ENCODE measurements around the gene MAOB.

GRCh38 chrX:43849173-43849572, 33.1 kb downstream of the MAOB start:
- TF ChIP-seq, protein P1, sequence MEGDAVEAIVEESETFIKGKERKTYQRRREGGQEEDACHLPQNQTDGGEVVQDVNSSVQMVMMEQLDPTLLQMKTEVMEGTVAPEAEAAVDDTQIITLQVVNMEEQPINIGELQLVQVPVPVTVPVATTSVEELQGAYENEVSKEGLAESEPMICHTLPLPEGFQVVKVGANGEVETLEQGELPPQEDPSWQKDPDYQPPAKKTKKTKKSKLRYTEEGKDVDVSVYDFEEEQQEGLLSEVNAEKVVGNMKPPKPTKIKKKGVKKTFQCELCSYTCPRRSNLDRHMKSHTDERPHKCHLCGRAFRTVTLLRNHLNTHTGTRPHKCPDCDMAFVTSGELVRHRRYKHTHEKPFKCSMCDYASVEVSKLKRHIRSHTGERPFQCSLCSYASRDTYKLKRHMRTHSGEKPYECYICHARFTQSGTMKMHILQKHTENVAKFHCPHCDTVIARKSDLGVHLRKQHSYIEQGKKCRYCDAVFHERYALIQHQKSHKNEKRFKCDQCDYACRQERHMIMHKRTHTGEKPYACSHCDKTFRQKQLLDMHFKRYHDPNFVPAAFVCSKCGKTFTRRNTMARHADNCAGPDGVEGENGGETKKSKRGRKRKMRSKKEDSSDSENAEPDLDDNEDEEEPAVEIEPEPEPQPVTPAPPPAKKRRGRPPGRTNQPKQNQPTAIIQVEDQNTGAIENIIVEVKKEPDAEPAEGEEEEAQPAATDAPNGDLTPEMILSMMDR (IDR thresholded peaks at IDR 0.05): no peak
- no peak for TF ChIP-seq POLR2A (IDR thresholded peaks at IDR 0.05)
